Panc1 (cell line): ENCODE data around the gene DYNC1LI2.

Experiments used
- CTCF ChIP-seq: fragments of 450-650 bp; IDR thresholded peaks from 2 replicates; pipeline ENCODE4 v1.5.1; 2017; ENCODE audit warnings: mild to moderate bottlenecking
- POLR2AphosphoS5 ChIP-seq: IDR thresholded peaks from 2 replicates; pipeline ENCODE4 v1.6.1; 2012; ENCODE audit warnings: mild to moderate bottlenecking, low read depth, low read length, moderate library complexity
- SIN3A ChIP-seq: IDR thresholded peaks from 2 replicates; pipeline ENCODE4 v1.6.1; 2012; ENCODE audit warnings: low read depth, mild to moderate bottlenecking, low read length, moderate library complexity, borderline replicate concordance; ENCODE audit not compliant: insufficient read depth
- TCF7L2 ChIP-seq: IDR thresholded peaks from 2 replicates; pipeline ENCODE4 v1.6.1; 2011; ENCODE audit warnings: mild to moderate bottlenecking, low read depth, low read length, inconsistent platforms

- no peak for TF ChIP-seq POLR2AphosphoS5
- TF ChIP-seq CTCF, result no peak
- no peak for TF ChIP-seq TCF7L2
- no peak for TF ChIP-seq SIN3A
Observed at GRCh38 chr16:66752379-66752778, 970 bp upstream of the DYNC1LI2 start.
